ENCODE data around the gene LEMD1.

Gene LEMD1

GRCh38 chr1:205350124-205350523 lies 71.7 kb downstream of the LEMD1 start:
- no peak for ATAC-seq
- TF ChIP-seq TCF4 (CRISPR knock-in tag; IDR thresholded peaks at IDR 0.05; ENCODE audit: borderline replicate concordance) (no peak), ESRRG (CRISPR knock-in tag; IDR thresholded peaks at IDR 0.05) (no peak), RARB (CRISPR knock-in tag; IDR thresholded peaks at IDR 0.05) (no peak), CSDC2 (CRISPR knock-in tag; IDR thresholded peaks at IDR 0.05) (no peak), ZC3H10 (CRISPR knock-in tag; IDR thresholded peaks at IDR 0.05) (no peak)

GRCh38 chr1:205348554-205349487 lies 73.0 kb downstream of the LEMD1 start:
- TF ChIP-seq ZFP30 (CRISPR knock-in tag; IDR thresholded peaks at IDR 0.05) (no peak), ARNTL (CRISPR knock-in tag; IDR thresholded peaks at IDR 0.05; ENCODE audit: borderline replicate concordance, low read depth) (no peak), ZNF8 (CRISPR knock-in tag; IDR thresholded peaks at IDR 0.05) (no peak), TOX (CRISPR knock-in tag; IDR thresholded peaks at IDR 0.05; ENCODE audit: borderline replicate concordance) (no peak)
- no peak; the same call in 2 of the 3 replicates for ATAC-seq

GRCh38 chr1:205346956-205347574 lies 74.8 kb downstream of the LEMD1 start:
- ATAC-seq: no peak

GRCh38 chr1:205345761-205346160 lies 76.1 kb downstream of the LEMD1 start:
- TF ChIP-seq RARB (CRISPR knock-in tag; IDR thresholded peaks at IDR 0.05) (no peak), CREB5 (CRISPR knock-in tag; IDR thresholded peaks at IDR 0.05; ENCODE audit: low read depth) (no peak), ZFP30 (CRISPR knock-in tag; IDR thresholded peaks at IDR 0.05) (no peak), ARNTL (CRISPR knock-in tag; IDR thresholded peaks at IDR 0.05; ENCODE audit: borderline replicate concordance, low read depth) (no peak), SNAI2 (CRISPR knock-in tag; IDR thresholded peaks at IDR 0.05) (no peak), GLIS3 (CRISPR knock-in tag; IDR thresholded peaks at IDR 0.05) (no peak), BACH2 (CRISPR knock-in tag; IDR thresholded peaks at IDR 0.05; ENCODE audit: borderline replicate concordance) (no peak), ISL1 (CRISPR knock-in tag; IDR thresholded peaks at IDR 0.05) (no peak), TSHZ2 (CRISPR knock-in tag; IDR thresholded peaks at IDR 0.05) (no peak), ZNF70 (CRISPR knock-in tag; IDR thresholded peaks at IDR 0.05) (no peak)
- no peak for ATAC-seq

More at GRCh38 chr1:205346956-205347574, 74.8 kb downstream of the LEMD1 start:
- TF ChIP-seq ZFP3 (CRISPR knock-in tag; IDR thresholded peaks at IDR 0.05) (no peak), ZNF8 (CRISPR knock-in tag; IDR thresholded peaks at IDR 0.05) (no peak), TSHZ2 (CRISPR knock-in tag; IDR thresholded peaks at IDR 0.05) (no peak), ZNF70 (CRISPR knock-in tag; IDR thresholded peaks at IDR 0.05) (no peak), SNAI2 (CRISPR knock-in tag; IDR thresholded peaks at IDR 0.05) (no peak)

Data from SK-N-SH treated with all-trans-retinoic acid at 6 μM for 48 hours (cell line).